SK-N-SH treated with all-trans-retinoic acid at 6 μM for 48 hours (cell line): ENCODE results near the gene SRGAP2C.
"Not testable (repeated sequence)": the region's sequence is repeated elsewhere in the genome, so short reads cannot be mapped to it uniquely, and the experiment has no call there.

Experiments used
- CREB5 ChIP-seq: fragments of 250-450 bp; sonication (Bioruptor Pico); IDR thresholded peaks from 2 replicates; pipeline ENCODE4 v1.5.1; 2020; ENCODE audit warnings: low read depth, mild to moderate bottlenecking, moderate library complexity
- PATZ1 ChIP-seq: fragments of 250-450 bp; sonication (Bioruptor Pico); IDR thresholded peaks from 2 replicates; pipeline ENCODE4 v1.8.0; 2020; ENCODE audit warnings: mild to moderate bottlenecking, moderate library complexity, borderline replicate concordance
- PPARA ChIP-seq: fragments of 250-450 bp; sonication (Bioruptor Pico); IDR thresholded peaks from 2 replicates; pipeline ENCODE4 v1.5.0; 2020; ENCODE audit warnings: mild to moderate bottlenecking, borderline replicate concordance
- RARB ChIP-seq: fragments of 250-450 bp; sonication (Bioruptor Pico); IDR thresholded peaks from 2 replicates; pipeline ENCODE4 v1.8.0; 2021; ENCODE audit warnings: mild to moderate bottlenecking, moderate library complexity
- TSHZ2 ChIP-seq: fragments of 250-450 bp; sonication (Bioruptor Pico); IDR thresholded peaks from 2 replicates; pipeline ENCODE4 v1.5.0; 2020; ENCODE audit warnings: mild to moderate bottlenecking, moderate library complexity
- ZFP3 ChIP-seq: fragments of 250-450 bp; sonication (Bioruptor Pico); IDR thresholded peaks from 2 replicates; pipeline ENCODE4 v1.5.0; 2020; ENCODE audit warnings: mild to moderate bottlenecking, moderate library complexity

GRCh38 chr1:121365723-121366122 is 180.9 kb downstream of the SRGAP2C start:
- not testable (repeated sequence) for TF ChIP-seq ZFP3 (CRISPR knock-in tag); CREB5; TSHZ2 (CRISPR knock-in tag); PATZ1 (CRISPR knock-in tag); PPARA (CRISPR knock-in tag); RARB
